HG02885 (cell line): ENCODE results near the gene RAPGEF6.
A peak's percentile ranks its signal among the peaks of the same experiment; 100 is the strongest.

Experiments used
- ATAC-seq: cut with Tn5 transposase; IDR thresholded peaks from one replicate; pipeline ENCODE4 v1.9.1; 2021; ENCODE audit warnings: mild to moderate bottlenecking; ENCODE audit not compliant: unreplicated experiment, poor library complexity

Gene RAPGEF6

GRCh38 chr5:131377346-131377745 lies 257.7 kb downstream of the RAPGEF6 start:
- ATAC-seq: no peak

GRCh38 chr5:131375351-131375750 lies 259.7 kb downstream of the RAPGEF6 start:
- ATAC-seq: peak; percentile 41
